GM21717 (cell line): Measurements from ENCODE around the gene AR.

ENCODE experiments used
- ATAC-seq: cut with Tn5 transposase; IDR thresholded peaks from one replicate; pipeline ENCODE4 v1.9.1; 2021; ENCODE audit warnings: mild to moderate bottlenecking, moderate library complexity; ENCODE audit not compliant: unreplicated experiment

The AR gene

DNA sequence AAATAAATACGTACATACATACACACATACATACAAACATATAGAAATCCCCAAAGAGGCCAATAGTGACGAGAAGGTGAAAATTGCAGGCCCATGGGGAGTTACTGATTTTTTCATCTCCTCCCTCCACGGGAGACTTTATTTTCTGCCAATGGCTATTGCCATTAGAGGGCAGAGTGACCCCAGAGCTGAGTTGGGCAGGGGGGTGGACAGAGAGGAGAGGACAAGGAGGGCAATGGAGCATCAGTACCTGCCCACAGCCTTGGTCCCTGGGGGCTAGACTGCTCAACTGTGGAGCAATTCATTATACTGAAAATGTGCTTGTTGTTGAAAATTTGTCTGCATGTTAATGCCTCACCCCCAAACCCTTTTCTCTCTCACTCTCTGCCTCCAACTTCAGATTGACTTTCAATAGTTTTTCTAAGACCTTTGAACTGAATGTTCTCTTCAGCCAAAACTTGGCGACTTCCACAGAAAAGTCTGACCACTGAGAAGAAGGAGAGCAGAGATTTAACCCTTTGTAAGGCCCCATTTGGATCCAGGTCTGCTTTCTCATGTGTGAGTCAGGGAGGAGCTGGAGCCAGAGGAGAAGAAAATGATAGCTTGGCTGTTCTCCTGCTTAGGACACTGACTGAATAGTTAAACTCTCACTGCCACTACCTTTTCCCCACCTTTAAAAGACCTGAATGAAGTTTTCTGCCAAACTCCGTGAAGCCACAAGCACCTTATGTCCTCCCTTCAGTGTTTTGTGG is 180.7 kb downstream of the AR start:
- no peak for ATAC-seq

DNA sequence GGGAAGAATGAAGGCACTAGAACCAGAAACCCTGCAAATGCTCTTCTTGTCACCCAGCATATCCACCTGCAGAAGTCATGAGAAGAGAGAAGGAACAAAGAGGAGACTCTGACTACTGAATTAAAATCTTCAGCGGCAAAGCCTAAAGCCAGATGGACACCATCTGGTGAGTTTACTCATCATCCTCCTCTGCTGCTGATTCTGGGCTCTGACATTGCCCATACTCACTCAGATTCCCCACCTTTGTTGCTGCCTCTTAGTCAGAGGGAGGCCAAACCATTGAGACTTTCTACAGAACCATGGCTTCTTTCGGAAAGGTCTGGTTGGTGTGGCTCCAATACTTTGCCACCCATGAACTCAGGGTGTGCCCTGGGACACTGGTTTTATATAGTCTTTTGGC is 181.7 kb downstream of the AR start:
- ATAC-seq: no peak

- no peak for ATAC-seq
These were observed 182.2 kb downstream of the AR start for GRCh38 chrX:67726018-67726417.

GRCh38 chrX:67727576-67727975 is 183.8 kb downstream of the AR start:
- no peak for ATAC-seq

- ATAC-seq: no peak
These were observed 186.5 kb downstream of the AR start for GRCh38 chrX:67730296-67730695.

GRCh38 chrX:67731061-67731460 is 187.2 kb downstream of the AR start:
- ATAC-seq: no peak

DNA sequence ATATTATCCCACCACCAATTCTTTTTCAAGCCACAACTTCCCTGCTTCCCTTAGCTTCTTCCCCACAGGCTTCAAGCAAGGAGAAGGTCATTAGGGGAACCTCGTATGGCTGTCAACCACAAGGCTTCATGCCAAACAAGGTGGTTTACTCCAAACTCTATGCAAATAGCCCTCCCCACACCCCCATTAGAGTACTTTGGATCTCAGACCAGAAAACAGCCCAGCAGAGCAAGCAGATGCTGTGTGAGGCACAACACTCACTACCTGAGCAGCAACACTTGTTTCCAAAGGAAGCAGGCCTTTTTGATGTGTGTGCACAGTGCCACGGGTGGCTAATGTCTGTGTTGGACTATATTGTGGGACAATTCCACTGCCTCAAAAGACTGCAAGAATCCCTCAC is 189.0 kb downstream of the AR start:
- no peak for ATAC-seq

DNA sequence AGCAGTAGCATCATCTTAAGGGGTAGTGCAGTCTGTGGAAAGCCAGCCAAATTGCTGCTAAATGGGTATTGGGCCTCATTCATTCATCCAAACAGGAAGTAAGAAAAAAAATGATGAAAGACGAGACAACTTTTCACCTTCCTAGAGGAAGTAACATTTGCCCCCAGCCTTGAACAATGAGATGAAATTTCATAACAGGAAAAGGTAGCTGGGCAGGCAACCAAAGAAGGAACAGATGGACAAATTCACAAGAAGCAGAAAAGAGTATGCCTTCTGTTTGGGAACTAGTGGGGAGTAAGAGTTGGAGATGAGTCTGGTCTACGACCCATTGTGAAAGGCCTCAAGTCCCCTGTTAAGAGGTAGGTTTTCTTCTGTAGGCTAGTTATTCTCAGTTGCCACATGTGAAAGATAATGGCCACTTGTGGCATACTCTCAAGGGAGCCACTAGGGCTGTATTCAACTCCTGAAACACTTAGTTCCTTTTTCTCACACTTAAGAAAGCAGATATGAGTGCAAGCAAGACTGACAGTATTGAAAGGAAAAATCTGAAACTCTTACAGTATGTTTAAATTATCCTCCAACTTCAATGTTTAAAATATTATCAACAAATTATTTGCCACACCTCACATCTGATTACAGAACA is 190.4 kb downstream of the AR start:
- ATAC-seq: no peak

- no peak for ATAC-seq
These were observed 205.7 kb downstream of the AR start for GRCh38 chrX:67749536-67749935.

DNA sequence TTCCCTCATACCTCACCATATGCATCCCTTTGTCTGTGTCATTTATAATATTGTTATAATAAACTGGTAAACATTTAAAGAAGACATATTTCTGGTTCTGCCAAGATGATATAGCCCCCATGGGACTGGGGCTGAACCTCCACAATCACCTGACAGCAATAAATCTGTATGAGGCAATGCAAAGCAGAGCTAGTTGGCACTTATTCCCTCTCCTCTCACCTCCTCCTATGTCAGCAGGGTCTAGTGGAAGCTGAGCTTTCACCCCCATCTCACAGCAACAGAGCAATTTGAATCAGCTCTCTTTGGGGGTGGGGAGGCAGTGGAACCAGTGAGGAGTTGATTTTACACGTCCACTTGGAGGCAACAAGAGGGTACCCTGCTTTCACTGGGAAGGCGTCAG is 206.9 kb downstream of the AR start:
- no peak for ATAC-seq

DNA sequence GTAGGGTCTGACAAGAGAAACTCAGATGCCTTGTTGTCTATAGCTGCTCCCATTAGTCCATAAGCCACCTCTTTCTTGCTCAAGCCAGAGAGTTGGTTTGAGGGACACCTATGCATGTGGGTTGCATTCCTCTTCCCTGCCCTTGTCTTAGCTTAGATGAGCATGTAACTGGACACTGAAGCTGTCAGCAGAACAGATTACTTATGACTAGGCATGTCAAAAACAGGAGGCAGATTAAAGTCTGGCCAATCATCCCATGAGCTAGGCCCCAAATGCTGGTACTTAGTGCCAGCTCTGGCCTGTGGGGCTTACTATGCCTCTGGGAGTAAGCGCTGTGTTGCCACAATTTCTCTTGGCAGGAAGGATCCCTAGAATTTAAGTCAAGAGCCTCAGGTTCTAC is 215.2 kb downstream of the AR start:
- ATAC-seq: no peak

- no peak for ATAC-seq
These were observed 233.3 kb downstream of the AR start for GRCh38 chrX:67777148-67777547.

DNA sequence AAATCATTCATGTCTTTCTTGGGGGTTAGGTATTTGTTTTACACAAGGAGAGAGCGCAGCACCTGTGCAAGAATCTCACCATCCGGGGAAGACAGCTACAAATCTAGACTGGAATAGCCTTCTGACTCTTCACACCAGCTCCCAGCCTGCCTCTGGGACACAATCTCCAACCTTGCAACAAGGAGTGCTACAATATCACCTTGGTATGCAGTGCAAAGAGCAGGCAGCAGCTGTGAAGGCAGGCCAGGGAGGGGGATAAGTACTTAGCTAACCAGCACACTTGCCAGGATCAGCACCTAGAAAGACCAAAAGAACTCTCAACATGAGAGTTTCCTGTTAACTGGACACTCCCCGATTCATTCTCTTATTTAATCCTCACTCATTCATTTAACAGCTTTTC is 235.3 kb downstream of the AR start:
- no peak for ATAC-seq
